Thyroid gland (tissue), 4 donors: ENCODE results near the gene DDX17. TPM values are rescaled to one million over a fixed set of nuclear protein-coding genes. Genes with fewer than 3 reads are reported as not detected.

ENCODE experiments used
- DNase-seq, 2 donors: peaks; one replicate each; pipeline ENCODE4 v3.0.0-alpha.2; 2019
- H3K27ac ChIP-seq, 3 donors: fragments of 200-600 bp; sonication (generic); 1 replicate in 2 of 3; 2 replicates in 1 of 3; pipeline ENCODE4 v1.5.1; 2016 to 2019; ENCODE audit warnings: mild to moderate bottlenecking in 1 of 3, moderate library complexity in 1 of 3
- H3K27me3 ChIP-seq: fragments of 200-600 bp; sonication (generic); one replicate; pipeline ENCODE4 v1.5.1; 2019
- H3K36me3 ChIP-seq, 2 donors: fragments of 200-600 bp; sonication (generic); one replicate each; pipeline ENCODE4 v1.5.1; 2016 to 2019
- H3K4me1 ChIP-seq, 2 donors: fragments of 200-600 bp; sonication (generic); one replicate each; pipeline ENCODE4 v1.5.1; 2017 to 2019
- H3K4me3 ChIP-seq, 3 donors: fragments of 200-600 bp; sonication (generic); replicated peaks in 1 of 3; 1 replicate in 2 of 3; 2 replicates in 1 of 3; pipeline ENCODE4 v1.5.1; 2016; ENCODE audit warnings: mild to moderate bottlenecking in 1 of 3
- H3K9me3 ChIP-seq: fragments of 200-600 bp; sonication (generic); one replicate; pipeline ENCODE4 v1.5.1; 2017
- CTCF ChIP-seq, 6 experiments: fragments of 200-600 bp in 3 of 6; fragments of 450-650 bp in 3 of 6; sonication (generic) in 3 of 6; IDR thresholded peaks; one replicate each; pipeline ENCODE4 v1.5.1; 2016 to 2019; ENCODE audit warnings: antibody characterized with exemption in 6 of 6, mild to moderate bottlenecking in 2 of 6, inconsistent platforms in 1 of 6, moderate library complexity in 1 of 6
- POLR2A ChIP-seq, 2 donors: fragments of 450-650 bp; IDR thresholded peaks; one replicate each; pipeline ENCODE4 v1.6.1; 2017; ENCODE audit warnings: antibody characterized with exemption in 2 of 2, mild to moderate bottlenecking in 2 of 2, moderate library complexity in 1 of 2
- WGBS, 2 donors: methylation state at CpG; one replicate each; pipeline ENCODE4 v1.1.5; 2017; 5-methylcytosine and 5-hydroxymethylcytosine counted together
- intact Hi-C: fragments of 100-400 bp; cut with DNase I; formaldehyde crosslinking; loops from one replicate; pipeline ENCODE4 v1.15.1; 2023
- total RNA-seq, 4 donors: library from RNA; depleted of rRNA; stranded (reverse); fragments of >200 nt; gene quantifications; one replicate each; pipeline ENCODE4 v1.2.3, GENCODE V29; 2016

Gene DDX17
- total RNA-seq, 4 donors from 2014 or later = 594 to 1,014 (median 833) TPM

DNA sequence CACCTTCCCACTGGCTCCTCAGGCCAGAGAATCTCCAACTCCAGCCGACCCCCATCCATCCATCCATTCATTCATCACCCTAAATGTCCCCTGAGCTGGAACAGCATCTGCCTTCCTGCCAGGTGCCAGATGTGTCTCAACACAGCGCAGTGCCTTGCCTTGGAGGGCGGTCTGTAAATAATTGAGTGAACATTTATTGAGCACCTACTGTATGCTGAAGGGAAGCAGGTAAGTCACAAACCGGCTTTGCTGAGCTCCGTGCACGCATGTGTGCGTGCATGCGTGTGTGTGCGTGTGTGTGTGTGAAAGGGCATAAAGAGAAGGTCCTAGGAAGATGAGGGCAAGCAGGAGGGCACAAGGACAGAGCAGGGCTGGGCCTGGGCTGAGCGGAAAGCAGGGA lies 61.3 kb downstream of the DDX17 start:
- Histone ChIP-seq H3K9me3 (no peaks in the 10 kb centered on the region), H3K27ac (no peak overlapping the region), H3K36me3 (no peaks in the 10 kb centered on the region), H3K4me1 (no peaks in the 10 kb centered on the region), H3K4me3 (no peak overlapping the region), H3K27me3 (no peaks in the 10 kb centered on the region)
- WGBS, 2 donors = 89 to 93% methylated on average over 10 of the region's 10 CpGs
- DNase-seq = no peak
- TF ChIP-seq POLR2A (IDR thresholded peaks at IDR 0.05) (no peak), CTCF (IDR thresholded peaks at IDR 0.05) (no peak)
- intact Hi-C loops = no loop called here

GRCh38 chr22:38443628-38444521 lies 62.2 kb downstream of the DDX17 start:
- Histone ChIP-seq H3K27me3 (no peaks in the 10 kb centered on the region), H3K9me3 (no peaks in the 10 kb centered on the region), H3K4me3 (no peak overlapping the region), H3K4me1 (no peaks in the 10 kb centered on the region), H3K27ac (no peak overlapping the region), H3K36me3 (no peaks in the 10 kb centered on the region)
- WGBS, 2 donors = 68 to 72% methylated on average over 20 of the region's 21 CpGs
- TF ChIP-seq CTCF (IDR thresholded peaks at IDR 0.05) = no peak
- no peak for TF ChIP-seq POLR2A (IDR thresholded peaks at IDR 0.05)
- intact Hi-C loops = no loop called here
- DNase-seq = no peak

DNA sequence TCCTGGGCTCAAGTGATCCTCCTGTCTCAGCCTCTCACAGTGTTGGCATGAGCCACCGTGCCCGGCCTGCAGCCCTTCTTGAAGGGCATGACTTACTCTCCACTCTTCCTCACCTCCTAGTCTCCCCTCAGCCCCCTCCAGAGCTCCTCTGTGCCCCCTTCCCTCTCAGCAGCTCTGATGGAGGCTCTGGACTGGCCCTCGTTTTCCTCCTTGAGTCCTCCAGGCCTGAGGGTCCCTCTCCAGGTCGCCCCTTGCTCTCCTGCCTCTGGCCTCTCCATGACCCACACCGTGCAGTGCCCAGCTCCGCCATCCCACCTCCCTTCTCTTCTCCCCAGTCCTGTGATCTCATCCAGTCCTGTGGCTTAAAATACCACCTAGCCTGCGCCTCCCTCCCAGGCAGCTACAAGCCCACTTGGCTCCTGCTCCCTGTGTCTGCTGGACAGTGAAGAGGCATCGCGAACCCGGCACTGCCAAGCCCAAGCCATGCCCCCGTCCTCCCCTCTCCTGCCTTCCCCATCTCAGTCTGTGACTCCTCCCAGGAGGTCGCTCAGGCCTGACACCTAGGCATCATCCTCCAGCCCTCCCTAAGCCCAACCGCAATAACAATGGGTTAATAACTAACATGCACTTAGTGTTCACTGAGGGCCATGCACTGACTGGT lies 63.0 kb downstream of the DDX17 start:
- Histone ChIP-seq H3K36me3 (no peaks in the 10 kb centered on the region), H3K9me3 (no peaks in the 10 kb centered on the region), H3K4me3 (no peak overlapping the region), H3K27me3 (no peaks in the 10 kb centered on the region), H3K27ac (no peak overlapping the region), H3K4me1 (no peaks in the 10 kb centered on the region)
- intact Hi-C loops = no loop called here
- 54 to 56% methylated on average over 13 of the region's 13 CpGs for WGBS, 2 donors
- TF ChIP-seq POLR2A (IDR thresholded peaks at IDR 0.05) = no peak
- no peak for TF ChIP-seq CTCF (IDR thresholded peaks at IDR 0.05)
- DNase-seq = no peak

DNA sequence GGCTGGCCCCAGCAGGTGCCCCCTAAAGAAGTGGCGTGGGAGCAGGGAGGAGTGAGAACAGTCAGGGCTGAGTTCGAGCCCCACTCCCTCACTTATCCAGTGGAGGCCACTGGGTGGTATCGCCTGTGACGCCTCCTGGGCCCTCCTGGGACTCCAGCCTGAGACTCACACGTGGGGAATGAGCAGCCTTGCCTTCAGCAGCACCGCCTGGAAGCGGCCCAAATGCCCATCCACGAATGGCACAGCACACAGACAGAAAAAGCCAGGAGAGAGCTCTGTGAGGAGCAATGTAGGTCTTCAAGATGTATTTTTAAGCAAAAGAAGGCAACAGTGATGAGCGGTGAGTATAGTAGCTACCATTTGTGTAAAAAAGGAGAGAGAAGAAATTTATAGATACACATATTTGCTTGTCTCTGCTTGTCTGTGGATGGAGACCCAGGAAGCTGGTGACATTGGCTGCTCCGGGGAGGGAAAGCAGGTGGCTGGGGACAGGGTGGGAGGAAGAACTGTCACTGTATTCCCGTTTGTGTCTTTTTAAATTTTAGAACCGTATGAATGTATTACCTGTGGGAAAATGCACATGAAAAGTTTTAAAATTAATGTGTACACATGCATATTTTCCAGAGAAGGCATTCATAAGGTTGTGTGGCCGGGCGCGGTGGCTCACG lies 64.4 kb downstream of the DDX17 start:
- no peaks in the 10 kb centered on the region for H3K36me3 ChIP-seq
- no peaks in the 10 kb centered on the region for H3K27me3 ChIP-seq
- intact Hi-C loops = no loop called here
- H3K9me3 ChIP-seq = no peaks in the 10 kb centered on the region
- H3K4me1 ChIP-seq = no peaks in the 10 kb centered on the region
- DNase-seq = no peak
- no peak for TF ChIP-seq POLR2A (IDR thresholded peaks at IDR 0.05)
- TF ChIP-seq CTCF (IDR thresholded peaks at IDR 0.05) = no peak
- WGBS, 2 donors = 74 to 77% methylated on average over 15 to 16 of the region's 16 CpGs
- no peak overlapping the region for H3K27ac ChIP-seq
- H3K4me3 ChIP-seq = no peak overlapping the region
